Fibroblast of skin of left biceps (primary cell): ENCODE data around the gene PGBD5.

Source experiments
- DNase-seq, 2 experiments: peaks; one replicate each; pipeline ENCODE4 v3.0.0-alpha.2; 2013; ENCODE audit warnings: low read depth in 2 of 2

PGBD5 gene

GRCh38 chr1:230396966-230397365 lies 29.2 kb downstream of the PGBD5 start:
- no peak for DNase-seq

- no peak for DNase-seq
Measured at GRCh38 chr1:230395932-230396331, 30.2 kb downstream of the PGBD5 start.

- no peak for DNase-seq
Measured at GRCh38 chr1:230394741-230395140, 31.4 kb downstream of the PGBD5 start.

GRCh38 chr1:230394134-230394533 lies 32.0 kb downstream of the PGBD5 start:
- no peak for DNase-seq

GRCh38 chr1:230393722-230394121 lies 32.4 kb downstream of the PGBD5 start:
- no peak for DNase-seq

- no peak for DNase-seq
Measured at GRCh38 chr1:230392920-230393521, 33.1 kb downstream of the PGBD5 start.

- no peak for DNase-seq
Measured at GRCh38 chr1:230392536-230392909, 33.6 kb downstream of the PGBD5 start.

- no peak for DNase-seq
Measured at GRCh38 chr1:230391776-230392535, 34.2 kb downstream of the PGBD5 start.

GRCh38 chr1:230390371-230390770 lies 35.8 kb downstream of the PGBD5 start:
- DNase-seq: no peak

GRCh38 chr1:230387876-230388275 lies 38.3 kb downstream of the PGBD5 start:
- no peak for DNase-seq

- DNase-seq: no peak
Measured at GRCh38 chr1:230387296-230387695, 38.8 kb downstream of the PGBD5 start.

GRCh38 chr1:230386637-230387262 lies 39.4 kb downstream of the PGBD5 start:
- DNase-seq: no peak

GRCh38 chr1:230385930-230386329 lies 40.2 kb downstream of the PGBD5 start:
- no peak for DNase-seq

- no peak for DNase-seq
Measured at GRCh38 chr1:230385158-230385450, 41.0 kb downstream of the PGBD5 start.

- no peak for DNase-seq
Measured at GRCh38 chr1:230384380-230385157, 41.6 kb downstream of the PGBD5 start.

GRCh38 chr1:230383425-230383824 lies 42.7 kb downstream of the PGBD5 start:
- DNase-seq: no peak

GRCh38 chr1:230382001-230382491 lies 44.1 kb downstream of the PGBD5 start:
- DNase-seq: no peak

GRCh38 chr1:230381585-230381984 lies 44.5 kb downstream of the PGBD5 start:
- no peak for DNase-seq

- no peak for DNase-seq
Measured at GRCh38 chr1:230381049-230381467, 45.1 kb downstream of the PGBD5 start.

- DNase-seq: no peak
Measured at GRCh38 chr1:230379928-230380327, 46.2 kb downstream of the PGBD5 start.

GRCh38 chr1:230379462-230379861 lies 46.7 kb downstream of the PGBD5 start:
- DNase-seq: no peak

GRCh38 chr1:230377851-230378250 lies 48.3 kb downstream of the PGBD5 start:
- no peak for DNase-seq
